Neural progenitor cell (in vitro differentiated cells): ENCODE results near the gene PHB1.

ENCODE experiments used
- CTCF ChIP-seq: fragments of 200-600 bp; sonication (generic); IDR thresholded peaks from 2 replicates; pipeline ENCODE4 v1.5.1; 2017; ENCODE audit warnings: antibody characterized with exemption, mild to moderate bottlenecking
- EZH2 ChIP-seq: fragments of 200-600 bp; sonication (generic); IDR thresholded peaks from 2 replicates; pipeline ENCODE4 v1.6.1; 2017; ENCODE audit warnings: antibody characterized with exemption, mild to moderate bottlenecking, moderate library complexity
- EZH2phosphoT487 ChIP-seq: fragments of 200-600 bp; sonication (generic); IDR thresholded peaks from 2 replicates; pipeline ENCODE4 v1.6.1; 2017; ENCODE audit warnings: antibody characterized with exemption

- TF ChIP-seq CTCF (no peak), EZH2 (no peak), EZH2phosphoT487 (no peak)
Observed at GRCh38 chr17:49444384-49444783, 29.7 kb upstream of the PHB1 start.
